Subcutaneous adipose tissue (tissue), 4 donors: Measurements from ENCODE around the gene ASMTL. TPM values are rescaled to one million over a fixed set of nuclear protein-coding genes. Genes with fewer than 3 reads are reported as not detected.

Experiments used
- total RNA-seq, 4 donors: library from RNA; depleted of rRNA; stranded (reverse); fragments of >200 nt; gene quantifications; one replicate each; pipeline ENCODE4 v1.1.0, GENCODE V29; 2016
- TF ChIP-seq, protein P1 (sequence below): fragments of 450-650 bp; IDR thresholded peaks from one replicate; pipeline ENCODE4 v1.5.1; 2016; ENCODE audit warnings: low read depth, mild to moderate bottlenecking, control low read depth, antibody characterized with exemption, moderate library complexity

ASMTL gene
- total RNA-seq, 4 donors from 2014 or later = 13.4 to 31.5 (median 24.5) TPM

DNA sequence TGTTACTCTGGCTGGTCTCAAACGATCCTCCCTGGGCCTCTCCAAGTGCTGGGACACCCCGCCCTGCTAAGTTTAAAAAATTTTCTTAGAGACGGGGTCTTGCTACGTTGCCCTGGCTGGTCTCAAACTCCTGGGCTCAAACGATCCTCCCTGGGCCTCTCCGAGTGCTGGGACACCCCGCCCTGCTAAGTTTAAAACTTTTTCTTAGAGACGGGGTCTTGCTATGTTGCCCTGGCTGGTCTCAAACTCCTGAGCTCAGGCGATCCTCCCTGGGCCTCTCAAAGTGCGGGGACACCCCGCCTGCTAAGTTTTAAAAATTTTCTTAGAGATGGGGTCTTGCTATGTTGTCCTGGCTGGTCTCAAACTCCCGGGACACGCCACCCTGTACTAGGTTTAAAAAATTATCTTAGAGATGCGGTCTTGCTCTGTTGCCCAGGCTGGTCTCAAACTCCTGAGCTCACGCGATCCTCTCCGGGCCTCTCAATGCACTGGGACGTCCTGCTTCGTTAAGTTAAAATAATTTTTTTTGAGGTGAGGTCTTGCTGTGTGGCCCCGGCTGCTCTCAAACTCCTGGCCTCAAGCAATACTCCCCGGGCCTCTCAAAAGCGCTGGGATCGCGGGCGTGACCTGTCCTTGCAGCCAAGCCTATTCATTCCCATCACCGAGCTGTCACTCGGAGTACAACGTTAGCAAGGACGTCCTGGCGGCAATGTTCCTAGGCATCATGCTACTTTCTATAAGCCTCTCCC, 61.9 kb downstream of the ASMTL start:
- TF ChIP-seq, protein P1, sequence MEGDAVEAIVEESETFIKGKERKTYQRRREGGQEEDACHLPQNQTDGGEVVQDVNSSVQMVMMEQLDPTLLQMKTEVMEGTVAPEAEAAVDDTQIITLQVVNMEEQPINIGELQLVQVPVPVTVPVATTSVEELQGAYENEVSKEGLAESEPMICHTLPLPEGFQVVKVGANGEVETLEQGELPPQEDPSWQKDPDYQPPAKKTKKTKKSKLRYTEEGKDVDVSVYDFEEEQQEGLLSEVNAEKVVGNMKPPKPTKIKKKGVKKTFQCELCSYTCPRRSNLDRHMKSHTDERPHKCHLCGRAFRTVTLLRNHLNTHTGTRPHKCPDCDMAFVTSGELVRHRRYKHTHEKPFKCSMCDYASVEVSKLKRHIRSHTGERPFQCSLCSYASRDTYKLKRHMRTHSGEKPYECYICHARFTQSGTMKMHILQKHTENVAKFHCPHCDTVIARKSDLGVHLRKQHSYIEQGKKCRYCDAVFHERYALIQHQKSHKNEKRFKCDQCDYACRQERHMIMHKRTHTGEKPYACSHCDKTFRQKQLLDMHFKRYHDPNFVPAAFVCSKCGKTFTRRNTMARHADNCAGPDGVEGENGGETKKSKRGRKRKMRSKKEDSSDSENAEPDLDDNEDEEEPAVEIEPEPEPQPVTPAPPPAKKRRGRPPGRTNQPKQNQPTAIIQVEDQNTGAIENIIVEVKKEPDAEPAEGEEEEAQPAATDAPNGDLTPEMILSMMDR = no peak

DNA sequence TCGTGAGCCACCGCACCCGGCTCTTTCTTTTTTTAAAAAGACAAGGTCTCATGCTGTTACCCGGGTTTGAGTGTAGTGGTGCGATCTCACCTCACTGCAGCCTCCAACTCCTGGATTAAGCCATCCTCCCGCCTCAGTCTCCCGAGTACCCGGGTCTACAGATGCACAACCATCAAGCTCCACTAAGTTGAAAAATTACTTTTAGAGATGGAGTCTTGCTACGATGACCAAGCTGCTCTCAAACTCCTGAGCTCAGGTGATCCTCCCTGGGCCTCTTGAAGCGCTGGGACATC, 62.8 kb downstream of the ASMTL start:
- TF ChIP-seq, protein P1 = no peak

DNA sequence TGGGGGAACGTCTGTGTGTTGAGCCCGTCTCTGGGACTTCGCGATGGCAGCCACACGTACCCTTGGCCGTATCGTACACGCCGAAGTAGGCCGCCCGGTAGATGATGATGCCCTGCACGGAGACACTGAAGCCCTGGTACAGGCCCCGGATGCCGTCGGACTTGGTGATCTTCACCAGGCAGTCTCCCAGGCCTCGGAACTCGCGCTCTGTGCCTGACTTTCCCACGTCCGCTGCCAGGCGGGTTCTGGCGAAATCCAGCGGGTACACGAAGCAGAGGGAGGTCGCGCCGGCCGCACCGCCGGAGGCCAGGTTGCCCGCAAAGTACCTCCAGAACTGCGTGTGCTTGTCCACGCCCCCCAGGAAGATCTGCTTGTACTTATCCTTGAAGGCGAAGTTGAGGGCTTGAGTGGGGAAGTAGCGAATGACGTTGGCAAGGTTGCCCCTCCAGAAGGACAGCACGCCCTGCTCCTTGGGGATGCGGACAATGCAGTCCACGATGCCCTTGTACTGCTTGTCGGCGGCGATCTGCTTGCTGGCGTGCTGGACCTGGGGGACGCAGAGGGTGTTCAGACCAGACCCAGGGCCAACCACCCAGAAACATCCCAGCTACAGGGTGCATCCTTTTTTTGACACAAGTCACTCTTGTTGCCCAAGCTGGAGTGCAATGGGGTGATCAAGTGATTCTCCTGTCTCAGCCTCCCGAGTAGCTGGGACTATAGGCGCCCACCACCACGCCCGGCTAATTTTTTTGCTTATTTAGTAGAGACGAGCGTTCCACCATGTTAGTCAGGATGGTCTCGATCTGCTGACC, 63.3 kb downstream of the ASMTL start:
- TF ChIP-seq, protein P1 = no peak

DNA sequence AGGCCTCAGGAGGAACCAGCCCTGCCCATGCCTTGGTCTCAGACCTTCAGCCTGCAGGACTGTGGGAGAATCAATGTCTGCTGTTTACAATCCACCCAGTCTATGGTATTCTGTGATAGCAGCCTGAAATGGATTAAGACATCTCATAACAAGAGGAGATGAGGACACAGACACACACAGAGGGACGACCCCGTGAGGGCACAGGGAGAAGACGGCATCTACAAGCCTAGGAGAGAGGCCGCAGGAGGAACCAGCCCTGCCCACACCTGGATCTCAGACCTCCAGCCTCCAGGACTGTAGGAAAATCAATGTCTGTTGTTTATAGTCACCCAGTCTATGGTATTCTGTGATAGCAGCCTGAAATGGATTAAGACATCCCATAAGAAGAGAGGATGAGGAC, 64.1 kb downstream of the ASMTL start:
- TF ChIP-seq, protein P1 = no peak

DNA sequence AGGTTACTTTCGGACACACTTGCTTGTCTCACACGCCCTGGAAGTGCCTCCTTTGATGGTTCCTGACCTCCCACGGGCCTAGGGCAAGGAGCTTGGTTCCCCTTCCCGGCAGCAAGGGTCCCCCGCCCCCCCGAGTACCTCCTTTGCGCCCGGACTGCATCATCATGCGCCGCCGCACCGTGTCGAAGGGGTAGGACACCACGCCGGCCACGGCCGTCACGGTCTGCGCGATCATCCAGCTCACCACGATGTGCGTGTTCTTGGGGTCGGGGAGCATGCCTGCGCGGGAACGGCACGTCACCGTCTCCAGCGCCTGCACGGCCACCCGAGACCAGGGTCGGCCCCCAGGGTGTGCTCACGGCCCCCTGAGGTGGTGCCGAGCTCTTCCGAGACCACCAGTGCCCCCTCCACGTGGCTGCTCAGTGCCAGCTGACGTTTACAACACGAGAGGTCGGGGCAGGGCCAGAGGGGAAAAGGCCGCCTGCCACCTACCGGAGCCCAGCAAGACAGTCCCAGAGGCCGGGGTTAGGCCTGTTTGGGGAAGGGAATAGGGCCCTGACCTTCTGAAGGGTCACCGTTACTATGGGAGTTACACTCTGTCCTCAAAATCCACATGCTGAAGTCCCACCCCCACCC, 65.5 kb downstream of the ASMTL start:
- TF ChIP-seq, protein P1 = no peak

DNA sequence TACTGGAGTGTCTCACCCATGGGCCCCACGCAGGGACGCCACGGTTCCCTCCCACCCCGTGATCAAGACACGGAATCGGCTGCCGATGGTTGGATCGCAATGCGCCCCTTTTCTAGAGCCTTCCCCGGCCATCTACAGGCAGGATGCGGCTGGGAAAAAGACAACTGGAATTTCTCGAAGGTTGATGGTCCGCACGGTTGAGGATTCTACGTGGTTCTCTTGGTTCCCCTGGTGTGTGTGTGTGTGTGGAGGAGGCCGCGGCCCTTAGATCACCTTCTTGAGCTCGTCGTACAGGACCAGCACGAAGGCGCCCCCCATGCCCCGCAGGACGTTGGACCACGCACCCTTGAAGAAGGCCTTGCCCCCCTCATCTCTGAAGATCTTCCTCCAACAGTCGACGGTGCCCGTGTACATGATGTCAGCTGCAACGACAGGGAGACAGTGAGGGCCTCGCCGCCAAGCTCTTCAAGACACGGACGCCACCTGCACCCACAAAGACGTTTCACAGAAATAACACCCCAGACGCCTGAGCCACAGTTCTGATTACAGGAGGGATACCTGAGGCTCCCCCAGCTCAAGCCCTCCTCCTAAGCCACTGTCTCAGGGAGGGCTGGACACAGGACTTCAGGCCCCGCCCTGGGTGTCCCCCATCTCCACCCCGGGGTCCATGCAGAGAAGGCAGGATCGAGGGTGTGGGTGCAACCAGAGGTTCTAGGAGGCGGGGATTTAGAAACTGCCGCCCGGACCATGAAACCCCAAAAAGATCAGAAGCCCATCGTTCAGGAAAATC, 66.2 kb downstream of the ASMTL start:
- TF ChIP-seq, protein P1 = no peak
